ENCODE results near the gene RNASE4.
"Not testable (repeated sequence)": the region's sequence is repeated elsewhere in the genome, so short reads cannot be mapped to it uniquely, and the experiment has no call there.

Gene RNASE4, protein sequence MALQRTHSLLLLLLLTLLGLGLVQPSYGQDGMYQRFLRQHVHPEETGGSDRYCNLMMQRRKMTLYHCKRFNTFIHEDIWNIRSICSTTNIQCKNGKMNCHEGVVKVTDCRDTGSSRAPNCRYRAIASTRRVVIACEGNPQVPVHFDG

DNA sequence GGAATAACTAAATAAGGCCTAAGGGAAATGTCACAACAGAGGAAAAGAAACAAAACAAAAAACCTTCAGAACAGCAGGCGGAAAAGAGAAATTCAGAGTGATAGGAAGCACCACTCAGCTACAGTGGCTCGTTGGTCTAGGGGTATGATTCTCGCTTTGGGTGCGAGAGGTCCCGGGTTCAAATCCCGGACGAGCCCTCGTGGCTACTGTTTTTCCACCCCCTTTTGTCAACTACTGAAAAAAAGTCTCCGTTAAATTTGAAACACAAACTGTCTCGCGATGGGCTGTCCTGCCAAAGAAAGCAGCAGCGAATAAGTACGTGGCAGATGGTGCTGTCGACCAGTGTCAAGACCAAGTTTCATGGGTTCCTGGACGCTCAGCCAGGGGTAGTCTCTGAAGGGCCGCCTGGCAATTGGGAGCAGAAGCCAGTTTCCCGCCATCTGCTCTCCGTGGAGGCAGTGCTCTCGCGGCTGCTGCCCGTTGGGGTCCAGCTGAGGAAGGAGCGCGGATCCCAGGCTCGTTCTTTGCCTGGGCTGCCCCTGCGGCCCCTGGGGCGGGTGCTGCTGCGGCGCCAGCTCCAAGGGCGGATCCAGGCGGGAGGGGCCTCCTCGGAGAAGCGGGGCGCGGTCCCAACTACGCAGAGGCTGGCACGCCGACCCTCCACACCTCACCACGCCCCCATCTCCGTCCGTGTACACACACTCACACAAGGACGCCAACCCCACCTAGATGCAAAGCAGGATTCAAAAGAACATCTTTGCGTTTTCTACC lies at the start of gene RNASE4:
RNASE4 (plus strand) TSS at position 670 of the 771 bp plus-strand sequence. CDS start 14,812 bp downstream, outside the sequence.
- DNase-seq, result peak; percentile 85 to 89

DNA sequence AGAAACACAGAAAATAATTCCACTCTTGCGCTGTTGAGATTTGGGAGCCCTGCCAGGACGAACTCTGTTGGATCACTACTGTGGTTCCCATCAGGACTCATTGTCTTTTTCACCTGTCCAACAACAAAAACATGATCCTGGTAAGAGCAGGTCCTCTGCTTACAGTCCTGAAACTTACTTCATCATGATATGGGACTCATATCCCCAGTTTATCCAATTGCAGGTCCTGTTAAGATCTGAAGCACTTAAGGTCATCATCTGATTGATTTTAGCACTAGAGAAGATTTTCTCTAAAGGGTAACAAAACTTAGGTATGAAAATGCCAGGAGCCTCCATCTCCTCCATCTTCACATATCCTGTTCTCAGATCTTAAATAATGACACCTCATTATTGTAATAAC lies 42.8 kb upstream of the RNASE4 start, which contains the start of gene OR6S1:
OR6S1 (minus strand) TSS at position 101 of the 400 bp plus-strand sequence; CDS start at position 101, 0 bp downstream.
- no peak for DNase-seq

DNA sequence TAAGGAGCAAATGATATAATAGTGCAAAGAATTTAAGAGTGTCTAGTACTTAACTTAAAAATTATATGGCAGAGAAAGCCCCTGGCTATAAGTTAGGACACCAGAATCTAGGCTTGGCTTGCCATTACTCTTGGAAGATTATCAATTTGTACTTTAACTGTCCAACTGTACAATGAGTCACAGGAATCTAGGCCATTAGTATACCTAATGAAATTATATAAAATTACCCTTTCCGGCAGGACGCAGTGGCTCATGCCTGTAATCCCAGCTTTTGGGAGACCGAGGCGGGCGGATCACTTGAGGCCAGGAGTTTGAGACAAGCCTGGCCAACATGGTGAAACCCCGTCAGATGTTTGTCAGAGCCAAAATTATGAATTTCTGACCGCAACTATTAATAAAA lies 42.2 kb upstream of the RNASE4 start:
- no peak for DNase-seq

DNA sequence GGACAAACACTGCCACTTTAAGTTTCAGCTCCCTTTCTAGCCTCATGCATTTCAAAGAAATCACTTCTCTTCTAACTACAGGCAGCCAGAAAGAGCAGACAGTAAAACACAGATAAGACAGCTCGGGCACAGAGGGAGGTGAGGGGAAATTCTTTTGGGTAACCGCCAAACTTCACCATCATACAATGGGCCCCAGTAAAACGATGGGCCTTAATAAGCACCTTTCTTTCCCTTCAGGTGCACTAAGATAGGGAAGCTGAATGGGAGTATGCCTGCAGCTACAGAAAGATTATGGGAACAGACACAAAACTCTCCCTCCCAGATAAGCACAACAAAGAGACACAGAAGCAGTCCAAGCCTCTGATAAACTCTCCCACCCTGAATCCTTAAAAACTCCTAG lies 41.6 kb upstream of the RNASE4 start:
- not testable (repeated sequence) for DNase-seq

DNA sequence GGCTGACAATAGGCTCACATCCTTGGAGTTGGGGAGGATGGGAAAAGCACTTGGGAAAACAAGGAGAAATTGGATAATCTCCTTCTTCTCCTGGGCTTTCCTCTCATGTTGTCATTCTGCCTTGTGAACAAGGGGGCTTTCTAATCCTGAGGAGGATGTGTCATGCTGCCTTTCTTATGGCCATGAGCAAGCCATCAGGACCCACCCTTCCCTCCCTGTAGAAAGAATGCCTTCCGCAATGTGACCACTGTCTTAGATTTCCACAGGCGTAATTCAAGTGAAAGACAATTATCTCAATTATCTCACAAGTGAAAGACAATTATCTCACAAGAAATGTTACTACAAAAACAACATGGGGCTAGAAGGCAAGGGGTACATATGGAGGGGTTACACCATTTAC lies 39.8 kb upstream of the RNASE4 start:
- DNase-seq, result no peak

DNA sequence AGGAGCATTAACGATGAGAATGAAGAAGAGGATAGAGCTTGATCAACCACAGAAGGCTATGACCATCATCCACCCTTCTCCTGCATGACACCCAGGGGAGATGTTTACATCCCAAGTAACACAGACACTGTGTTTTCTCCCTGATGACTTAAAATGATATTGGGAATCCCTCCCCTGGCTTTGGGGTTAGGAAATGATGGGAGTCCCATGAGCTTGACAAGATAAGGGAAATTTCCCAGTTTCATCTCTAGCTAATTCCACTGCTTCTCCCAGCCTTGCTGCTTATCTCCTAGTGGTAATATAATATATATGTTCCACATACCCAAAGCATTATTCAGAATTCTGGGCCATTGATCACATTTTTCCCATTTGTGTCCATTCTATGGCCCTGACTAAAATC lies 38.9 kb upstream of the RNASE4 start:
- DNase-seq, result no peak

DNA sequence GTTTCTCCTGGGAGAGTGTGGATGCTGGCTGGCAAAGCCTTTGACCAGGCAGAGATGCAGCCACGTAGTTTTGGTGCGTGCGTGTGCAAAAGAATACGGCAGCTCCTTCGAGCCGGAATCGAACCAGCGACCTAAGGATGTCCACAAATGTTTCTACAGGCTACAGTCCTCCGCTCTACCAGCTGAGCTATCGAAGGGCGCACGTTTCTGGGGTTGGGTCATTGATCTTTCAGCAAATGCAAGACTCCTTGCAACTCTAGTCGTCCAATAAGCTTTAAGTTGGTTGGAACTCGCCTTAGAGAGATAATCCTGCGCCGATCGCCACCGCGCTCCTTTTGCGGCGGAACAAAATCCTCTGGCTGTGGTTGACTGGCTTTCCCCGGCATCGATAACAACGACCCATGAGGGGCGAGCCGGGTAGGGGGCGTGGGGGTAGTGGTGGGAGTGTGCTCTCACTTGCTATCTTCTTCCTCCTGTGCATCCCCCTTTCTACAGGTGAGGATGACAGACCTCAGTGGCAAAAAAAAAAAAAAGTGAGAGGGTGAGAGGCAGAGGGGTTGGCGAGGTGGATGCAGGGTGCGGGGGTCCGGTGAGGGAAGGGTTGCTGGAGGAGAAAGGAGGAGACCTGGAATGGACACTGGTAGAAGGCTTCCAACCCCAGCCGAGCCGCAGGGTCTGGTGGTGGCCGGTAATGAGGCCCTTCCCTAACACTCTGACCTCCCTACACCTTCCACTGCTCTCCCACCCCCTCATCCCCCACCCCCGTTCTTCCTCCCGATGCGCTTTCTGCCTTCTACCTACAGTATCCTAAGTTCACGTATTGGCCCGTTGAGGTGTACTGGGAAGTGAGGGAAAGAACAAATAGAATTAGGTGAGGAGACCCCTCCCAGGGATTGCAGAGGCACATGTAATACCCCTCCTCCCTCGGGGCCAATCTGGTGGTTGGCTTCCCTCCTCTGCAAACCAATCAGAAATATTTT lies 31.1 kb upstream of the RNASE4 start:
- DNase-seq, result peak; percentile 40 to 50

DNA sequence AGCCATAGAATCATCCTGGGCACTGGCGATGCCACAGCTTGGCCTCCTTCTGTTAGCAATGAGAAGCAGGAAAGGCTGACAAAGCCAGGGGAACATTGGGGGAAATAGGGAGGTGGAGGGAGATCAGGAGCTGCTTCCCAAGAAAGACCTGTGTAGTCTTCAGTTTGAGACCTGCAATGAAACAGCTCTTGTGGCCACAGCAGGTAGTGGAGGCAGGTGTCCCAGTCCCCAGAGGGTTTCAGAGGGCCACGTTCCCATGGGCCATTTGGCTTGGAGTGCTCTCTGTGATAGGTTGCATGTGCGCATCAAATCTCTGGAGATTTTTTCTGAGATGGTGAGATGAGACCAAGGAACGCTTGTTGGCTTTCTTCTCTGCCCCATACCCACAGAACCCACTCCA lies 28.5 kb upstream of the RNASE4 start:
- no peak for DNase-seq

DNA sequence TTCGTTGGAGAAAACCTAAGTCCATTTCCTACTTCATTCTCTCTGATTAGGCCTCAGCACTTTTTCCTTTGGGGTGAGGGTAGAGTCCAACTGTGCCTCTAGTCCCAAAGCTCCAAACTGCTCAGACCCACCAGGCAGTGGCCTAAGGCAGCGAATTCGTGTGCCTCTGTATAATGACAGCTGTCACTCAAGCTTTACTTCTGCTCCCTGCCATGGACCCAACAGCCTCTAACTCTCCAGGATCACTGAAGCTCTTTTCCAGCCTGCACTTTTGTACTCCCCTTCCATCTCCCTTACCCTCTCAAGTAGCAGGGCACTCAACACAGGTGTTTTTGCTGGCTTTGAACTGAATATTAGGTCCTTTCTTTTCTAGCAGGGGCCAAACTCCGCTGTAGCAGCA lies 28.1 kb upstream of the RNASE4 start:
- no peak for DNase-seq

DNA sequence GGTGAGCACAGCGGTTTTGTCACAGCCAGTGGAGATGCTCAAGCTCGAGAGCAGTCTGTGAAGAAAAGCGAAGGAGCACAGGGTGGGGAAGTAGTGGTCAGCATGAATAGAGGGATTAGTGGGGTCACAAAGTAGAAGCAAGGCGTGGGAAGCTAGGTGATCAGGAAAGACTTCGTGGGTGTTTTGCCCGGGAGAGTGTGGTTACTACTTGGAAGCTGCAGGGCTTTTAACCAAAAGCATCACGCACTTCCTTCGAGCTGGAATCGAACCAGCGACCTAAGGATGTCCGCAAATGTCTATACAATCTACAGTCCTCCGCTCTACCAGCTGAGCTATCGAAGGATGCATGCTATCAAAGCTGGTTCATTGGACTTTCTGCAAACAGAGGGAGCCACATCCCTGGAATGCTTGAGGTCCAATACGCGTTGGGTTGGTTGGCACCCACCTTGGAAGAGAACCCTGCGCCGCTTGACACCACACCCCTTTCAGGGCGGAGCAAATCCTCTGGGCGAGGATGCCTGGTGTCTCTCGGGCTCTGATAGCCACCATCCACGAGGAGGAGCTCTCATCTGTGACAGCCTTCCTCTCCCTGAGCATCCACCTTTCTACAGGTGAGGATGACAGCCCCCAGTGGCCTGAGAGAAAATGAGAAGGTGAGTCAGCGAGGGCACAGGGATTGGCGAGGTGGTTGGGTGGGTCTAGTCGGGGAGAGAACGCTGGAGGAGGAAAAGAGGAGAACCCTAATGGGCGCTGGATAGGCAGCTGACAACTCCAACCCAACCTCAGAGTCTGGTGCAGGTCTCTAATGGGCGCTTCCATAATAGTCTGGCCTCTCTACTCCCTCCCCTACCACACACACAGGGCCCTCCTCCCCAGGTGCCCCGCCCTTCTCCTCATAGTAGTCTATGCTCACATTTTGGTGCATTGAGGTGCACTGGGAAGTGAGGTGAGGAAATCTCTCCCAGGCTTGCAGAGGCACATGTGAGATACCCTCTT lies 26.8 kb upstream of the RNASE4 start:
- DNase-seq, result peak; percentile 28 to 34

DNA sequence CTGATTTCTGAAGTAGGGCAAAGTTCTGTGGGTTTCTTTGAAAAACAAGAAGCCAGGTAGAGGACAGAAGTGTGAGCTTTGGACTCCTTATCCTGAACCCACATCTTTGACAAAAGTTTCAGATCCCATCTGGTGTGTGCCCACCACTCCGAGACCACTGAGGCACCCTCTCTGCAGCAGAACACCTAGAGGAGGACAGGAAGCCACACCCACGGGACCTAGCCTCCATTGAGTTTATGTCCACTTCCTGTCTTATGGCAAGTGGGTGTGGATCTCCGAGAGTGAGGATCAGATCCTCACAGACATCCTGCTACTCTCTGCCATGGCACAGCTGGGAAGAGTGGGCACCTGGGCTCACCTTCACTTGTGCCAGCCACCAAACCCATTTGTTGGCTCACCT lies 26.1 kb upstream of the RNASE4 start:
- no peak for DNase-seq

DNA sequence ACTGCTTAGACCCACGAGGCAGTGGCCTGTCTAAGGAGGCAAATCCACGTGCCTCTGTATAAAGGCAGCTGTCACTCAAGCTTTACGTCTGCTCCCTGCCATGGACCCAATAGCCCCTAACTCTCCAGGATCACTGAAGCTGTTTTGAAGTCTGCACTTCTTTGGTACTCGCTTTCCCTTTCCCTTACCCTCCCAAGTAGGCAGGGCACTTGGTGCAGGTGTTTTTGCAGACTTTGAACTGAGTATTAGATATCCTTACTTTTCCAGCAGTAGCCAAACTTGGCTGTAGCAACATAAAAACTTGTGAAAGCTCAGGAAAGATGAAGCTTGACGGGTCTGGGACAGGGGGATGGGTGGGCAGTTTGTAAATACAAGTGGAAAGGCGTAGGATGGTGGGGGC lies 25.0 kb upstream of the RNASE4 start:
- DNase-seq, result no peak

DNA sequence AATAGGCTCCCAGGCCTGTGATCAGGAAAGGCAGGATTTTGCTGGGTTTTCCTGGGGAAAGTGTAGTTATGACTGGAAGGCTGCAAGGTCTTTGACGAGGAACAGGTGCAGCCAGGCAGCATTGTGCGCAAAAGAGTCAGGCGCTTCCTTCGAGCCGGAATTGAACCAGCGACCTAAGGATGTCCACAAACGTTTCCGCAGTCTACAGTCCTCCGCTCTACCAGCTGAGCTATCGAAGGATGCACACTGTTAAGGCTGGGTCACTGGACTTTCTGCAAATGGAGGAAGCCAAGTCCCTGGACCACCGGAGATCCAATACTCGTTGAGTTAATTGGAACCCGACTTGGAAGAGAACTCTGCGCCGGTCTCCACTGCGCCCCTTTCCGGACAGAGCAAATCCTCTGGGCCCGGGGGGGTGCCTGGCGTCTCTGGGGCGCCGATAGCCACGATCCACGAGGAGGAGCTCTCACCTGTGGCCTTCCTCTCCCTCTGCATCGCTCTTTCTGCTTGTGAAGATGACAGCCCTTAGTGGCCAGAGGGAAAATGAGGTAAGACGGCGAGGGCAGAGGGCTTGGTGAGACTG lies 24.5 kb upstream of the RNASE4 start:
- DNase-seq, result no peak

DNA sequence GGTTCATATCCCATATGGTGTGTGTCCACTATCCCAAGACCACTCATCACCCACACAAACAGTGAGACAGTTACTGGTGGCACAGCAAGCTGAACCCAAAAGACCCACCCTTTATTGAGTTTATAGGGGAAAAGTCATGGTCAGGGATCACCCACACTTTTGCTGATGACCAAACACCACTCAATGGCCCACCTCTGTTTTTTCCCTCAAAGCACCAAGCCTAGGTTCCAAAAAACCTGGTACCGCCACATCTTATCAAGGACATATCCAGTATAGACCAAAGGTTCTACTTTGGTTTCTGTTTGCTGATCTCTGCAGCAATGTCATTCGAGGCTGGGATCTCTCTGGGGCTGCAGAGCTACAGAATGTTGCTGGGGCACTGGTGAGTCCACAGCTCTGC lies 23.2 kb upstream of the RNASE4 start:
- DNase-seq, result no peak

DNA sequence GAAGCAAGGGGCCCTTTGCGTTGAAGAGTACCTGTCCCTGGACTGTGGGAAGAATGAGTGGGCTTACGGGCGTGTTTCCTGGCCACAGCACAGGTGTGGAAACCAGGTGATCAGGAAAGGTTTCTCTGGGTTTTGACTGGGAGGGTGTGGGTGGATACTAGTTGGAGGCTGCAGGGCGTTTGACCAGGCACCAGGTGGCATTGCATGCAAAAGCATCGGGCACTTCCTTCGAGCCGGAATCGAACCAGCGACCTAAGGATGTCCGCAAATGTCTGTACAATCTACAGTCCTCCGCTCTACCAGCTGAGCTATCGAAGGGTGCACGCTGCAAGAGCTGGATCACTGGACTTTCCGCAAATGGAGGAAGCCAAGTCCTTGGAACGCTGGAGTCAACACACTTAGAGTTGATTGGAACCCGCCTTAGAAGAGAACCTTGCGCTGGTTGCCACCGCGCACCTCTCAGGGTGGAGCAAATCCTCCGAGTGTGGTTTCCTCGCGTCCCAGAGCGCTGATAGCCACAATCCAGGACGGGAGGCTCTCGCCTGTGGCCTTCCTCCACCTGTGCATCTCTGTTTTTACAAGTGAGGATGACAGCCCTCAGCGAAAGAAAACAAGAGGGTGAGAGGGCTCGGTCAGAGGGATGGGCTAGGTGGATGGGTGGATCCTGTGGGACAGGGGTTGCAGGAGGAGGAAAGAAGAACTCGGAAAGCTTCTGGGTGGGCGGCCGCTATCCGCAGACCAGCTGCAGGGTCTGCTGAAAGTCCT lies 21.2 kb upstream of the RNASE4 start:
- peak; percentile 88 to 89 for DNase-seq

DNA sequence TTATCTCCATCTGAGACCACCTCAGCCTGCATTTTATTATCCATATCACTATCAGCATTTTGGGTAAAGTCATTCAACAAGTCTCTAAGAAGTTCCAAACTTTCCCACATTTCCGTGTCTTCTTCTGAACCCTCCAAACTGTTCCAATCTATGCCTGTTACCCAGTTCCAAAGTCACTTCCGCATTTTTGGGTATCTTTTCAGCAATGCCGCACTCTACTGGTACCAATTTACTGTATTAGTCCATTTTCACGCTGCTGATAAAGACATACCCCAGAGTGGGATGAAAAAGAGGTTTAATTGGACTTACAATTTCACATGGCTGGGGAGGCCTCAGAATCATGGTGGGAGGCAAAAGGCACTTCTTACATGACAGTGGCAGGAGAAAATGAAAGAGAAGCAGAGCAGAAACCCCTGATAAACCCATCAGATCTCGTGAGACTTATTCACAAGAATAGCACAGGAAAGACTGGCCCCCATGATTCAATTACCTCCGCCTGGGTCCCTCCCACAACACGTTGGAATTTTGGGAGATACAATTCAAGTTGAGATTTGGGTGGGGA lies 17.9 kb upstream of the RNASE4 start:
- DNase-seq, result not testable (repeated sequence)

DNA sequence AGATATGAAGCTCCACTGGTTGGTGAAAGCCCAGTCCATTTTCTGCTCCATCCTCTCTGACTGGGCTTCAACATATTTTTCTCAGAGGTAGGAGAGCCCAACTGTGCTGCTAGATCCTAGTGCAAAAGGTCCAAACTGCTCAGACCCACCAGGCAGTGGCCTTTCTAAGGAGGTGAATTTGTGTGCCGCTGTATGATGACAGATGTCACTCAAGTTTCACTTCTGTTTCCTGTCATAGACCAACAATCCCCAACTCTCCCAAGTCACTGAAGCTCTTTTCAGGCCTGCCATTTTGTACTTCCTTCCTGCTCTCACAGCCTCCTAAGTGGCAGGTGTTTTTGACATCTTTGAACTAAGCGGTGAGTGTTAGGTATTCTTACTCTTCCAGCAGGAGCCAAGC lies 16.4 kb upstream of the RNASE4 start:
- peak in 1 of 2 donors; percentile 32 for DNase-seq

DNA sequence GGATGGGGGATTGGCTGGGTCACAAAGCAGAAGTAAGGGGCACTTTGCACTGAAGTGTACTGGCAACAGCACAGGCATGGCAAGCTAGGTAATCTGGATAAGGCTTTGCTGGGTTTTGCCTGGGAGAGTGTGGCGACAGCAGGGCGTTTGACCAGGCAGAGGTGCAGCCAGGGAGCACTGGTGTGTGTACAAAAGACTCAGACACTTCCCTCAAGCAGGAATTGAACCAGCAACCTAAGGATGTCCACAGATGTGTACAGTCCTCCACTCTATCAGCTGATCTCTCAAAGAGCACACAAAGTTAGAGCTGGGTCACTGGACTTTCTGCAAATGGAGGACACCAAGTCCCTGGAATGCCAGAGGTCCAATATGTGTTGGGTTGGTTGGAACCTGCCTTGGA lies 15.4 kb upstream of the RNASE4 start:
- no peak for DNase-seq

DNA sequence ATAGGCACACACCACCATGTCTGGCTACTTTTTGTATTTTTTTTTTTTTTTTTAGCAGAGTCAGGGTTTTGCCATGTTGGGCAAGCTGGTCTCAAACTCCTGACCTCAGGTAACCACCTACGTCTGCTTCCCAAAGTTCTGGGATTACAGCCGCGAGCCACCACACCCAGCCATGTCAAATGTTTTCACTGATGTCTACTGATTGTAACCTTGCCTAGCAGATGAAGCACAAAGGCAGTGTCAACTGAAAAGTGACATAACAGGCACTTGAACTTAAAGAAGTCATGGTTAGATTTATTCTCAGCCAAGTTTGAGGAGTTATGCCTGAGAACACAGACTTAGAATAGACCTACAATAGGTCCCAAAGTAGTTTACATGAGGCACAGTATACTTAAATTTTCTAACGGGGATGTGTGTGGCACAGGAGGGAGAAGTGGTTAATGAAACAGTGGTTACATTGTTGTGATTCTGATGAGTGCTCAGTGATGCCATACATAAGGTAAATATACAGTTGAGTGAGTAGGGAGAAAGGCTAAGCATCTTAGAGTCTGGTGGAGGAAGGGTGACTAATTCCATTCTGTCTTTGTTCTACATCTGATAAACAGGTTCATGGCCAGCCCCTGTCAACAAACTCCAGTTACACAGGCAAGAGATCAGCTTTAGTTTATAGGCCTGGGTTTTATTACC lies 12.6 kb upstream of the RNASE4 start:
- no peak for DNase-seq

DNA sequence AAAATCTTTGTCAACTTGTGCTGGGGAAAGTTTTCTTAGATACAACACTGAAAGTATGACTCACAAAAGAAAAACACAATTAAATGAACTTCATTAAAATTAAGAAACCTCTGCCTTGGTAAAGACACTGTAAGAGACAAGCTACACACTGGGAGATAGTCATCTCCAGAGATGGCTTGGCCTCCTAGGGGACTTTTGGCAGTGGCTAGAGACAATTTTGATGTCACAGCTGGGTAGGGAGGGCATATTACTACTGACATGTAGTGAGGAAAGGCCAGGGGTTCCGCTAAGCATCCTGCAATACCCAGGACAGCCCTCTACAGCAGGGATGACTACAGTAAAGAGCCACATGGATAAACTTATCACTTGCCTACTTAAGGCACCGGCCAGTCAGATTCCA lies 8.7 kb upstream of the RNASE4 start:
- DNase-seq, result no peak
